ENCODE measurements around the gene CCT5.
A peak's percentile ranks its signal among the peaks of the same experiment; 100 is the strongest.
"Not testable (repeated sequence)": the region's sequence is repeated elsewhere in the genome, so short reads cannot be mapped to it uniquely, and the experiment has no call there.

CCT5 gene

GRCh38 chr5:10301266-10301665, 51.2 kb downstream of the CCT5 start:
- DNase-seq (ENCODE audit: low read depth, low spot score), result no peak

GRCh38 chr5:10301842-10302610, 51.9 kb downstream of the CCT5 start:
- DNase-seq (ENCODE audit: low read depth, low spot score), result no peak

GRCh38 chr5:10303201-10303600, 53.1 kb downstream of the CCT5 start:
- no peak for DNase-seq (ENCODE audit: low read depth, low spot score)

GRCh38 chr5:10303699-10304170, 53.7 kb downstream of the CCT5 start:
- DNase-seq (ENCODE audit: low read depth, low spot score), result no peak

GRCh38 chr5:10304932-10305331, 54.9 kb downstream of the CCT5 start:
- no peak for DNase-seq (ENCODE audit: low read depth, low spot score)

GRCh38 chr5:10306114-10306513, 56.0 kb downstream of the CCT5 start:
- no peak for DNase-seq (ENCODE audit: low read depth, low spot score)

- DNase-seq (ENCODE audit: low read depth, low spot score), result no peak
Observed at GRCh38 chr5:10306806-10307205, 56.7 kb downstream of the CCT5 start.

GRCh38 chr5:10307206-10308148, 57.4 kb downstream of the CCT5 start, which contains the start of gene CMBL:
TSS of gene CMBL (minus strand) at chr5:10307902. CDS start at chr5:10290762, 17,140 bp downstream.
- peak; percentile 73 for DNase-seq (ENCODE audit: low read depth, low spot score)

GRCh38 chr5:10308844-10309243, 58.8 kb downstream of the CCT5 start:
- no peak for DNase-seq (ENCODE audit: low read depth, low spot score)

GRCh38 chr5:10310066-10310779, 60.1 kb downstream of the CCT5 start:
- DNase-seq (ENCODE audit: low read depth, low spot score), result no peak

- DNase-seq (ENCODE audit: low read depth, low spot score), result not testable (repeated sequence)
Observed at GRCh38 chr5:10310835-10311570, 60.9 kb downstream of the CCT5 start.

- no peak for DNase-seq (ENCODE audit: low read depth, low spot score)
Observed at GRCh38 chr5:10311595-10312425, 61.7 kb downstream of the CCT5 start.

GRCh38 chr5:10315201-10315600, 65.1 kb downstream of the CCT5 start:
- DNase-seq (ENCODE audit: low read depth, low spot score), result no peak
